Ovary (tissue), 9 donors: Measurements from ENCODE around the gene KCND1. TPM values are rescaled to one million over a fixed set of nuclear protein-coding genes. Genes with fewer than 3 reads are reported as not detected.
A peak's percentile ranks its signal among the peaks of the same experiment; 100 is the strongest.

Experiments used
- DNase-seq, 5 donors: peaks; one replicate each; pipeline ENCODE4 v3.0.0-alpha.2; 2019 to 2020
- H3K27ac ChIP-seq, 2 donors: fragments of 200-600 bp; one replicate each; pipeline versions ENCODE4 v1.5.1 to v1.8.0; 2019 to 2022
- H3K27me3 ChIP-seq: fragments of 200-600 bp; one replicate; pipeline ENCODE4 v1.8.0; 2022
- H3K36me3 ChIP-seq: fragments of 200-600 bp; sonication (generic); one replicate; pipeline ENCODE4 v1.5.1; 2019
- H3K4me1 ChIP-seq: one replicate; pipeline ENCODE4 v1.8.1; 2013; ENCODE audit warnings: mild to moderate bottlenecking, moderate library complexity; ENCODE audit not compliant: insufficient read depth
- H3K4me3 ChIP-seq: fragments of 200-600 bp; sonication (generic); one replicate; pipeline ENCODE4 v1.5.1; 2017
- H3K9me3 ChIP-seq, 2 donors: fragments of 200-600 bp in 1 of 2; sonication (generic) in 1 of 2; one replicate each; pipeline versions ENCODE4 v1.5.1 to v1.8.1; 2013 to 2019; ENCODE audit warnings: mild to moderate bottlenecking in 1 of 2, moderate library complexity in 1 of 2
- EP300 ChIP-seq: sonication (generic); formaldehyde crosslinking; IDR thresholded peaks from one replicate; pipeline ENCODE4 v1.6.1; 2017; ENCODE audit warnings: antibody characterized with exemption
- POLR2A ChIP-seq: fragments of 450-650 bp; IDR thresholded peaks from one replicate; pipeline ENCODE4 v1.6.1; 2017; ENCODE audit warnings: antibody characterized with exemption, mild to moderate bottlenecking, moderate library complexity
- WGBS, 3 donors: extraction: QIAGEN DNeasy Blood & Tissue Kit in 1 of 3; methylation state at CpG; one replicate each; pipeline versions ENCODE4 v1.1.5 to v1.1.7; 2013 to 2017; 5-methylcytosine and 5-hydroxymethylcytosine counted together
- intact Hi-C, 4 donors: fragments of 100-400 bp; cut with DNase I; formaldehyde crosslinking; loops; one replicate each; pipeline versions ENCODE4 v1.11.0 to v1.15.1; 2022 to 2023
- polyA plus RNA-seq, 2 donors: library from polyadenylated mRNA; stranded (reverse); fragments of 200-250 nt in 1 of 2; fragments of 350-450 nt in 1 of 2; fragmentation: Illumina TruSeq in 1 of 2; extraction: RNeasy Lipid Tissue Mini Kit (QIAGEN cat#74804) in 1 of 2; gene quantifications; one replicate each; pipeline ENCODE4 v1.2.3, GENCODE V29; 2013 to 2014
- total RNA-seq, 7 donors: library from RNA; depleted of rRNA in 2 of 7; stranded (reverse); fragments of >200 nt in 2 of 7; fragmentation: NEBNext Ultra II Directional in 3 of 7; extraction: Animal tissue kit (Norgen Biotek cat#: 25700) in 3 of 7; gene quantifications; one replicate each; pipeline versions ENCODE4 v1.1.0 to v1.2.4, GENCODE V29; 2016 to 2023
- TF ChIP-seq, protein P1 (sequence below), 3 donors: fragments of 450-650 bp in 2 of 3; fragments of 200-600 bp in 1 of 3; IDR thresholded peaks; one replicate each; pipeline versions ENCODE4 v1.5.1 to v1.8.0; 2016 to 2022; ENCODE audit warnings: antibody characterized with exemption in 3 of 3, mild to moderate bottlenecking in 1 of 3
- donor health status: DM: no; HTN: no; CAD: no; lungs with moderate emphysema.
- donor health status: DM: no; HTN: no; CAD: no.
- donor health status: Bipolar disorder and iron deficiency.
- donor health status: DM: yes; HTN: yes; CAD: no.
- donor health status: DM: no; HTN: no; CAD: no.
- donor health status: DM: yes; HTN: yes; CAD: no.

The KCND1 gene
- total and polyA plus RNA-seq, 9 donors: 0.76 to 4.6 (median 2.0) TPM

DNA sequence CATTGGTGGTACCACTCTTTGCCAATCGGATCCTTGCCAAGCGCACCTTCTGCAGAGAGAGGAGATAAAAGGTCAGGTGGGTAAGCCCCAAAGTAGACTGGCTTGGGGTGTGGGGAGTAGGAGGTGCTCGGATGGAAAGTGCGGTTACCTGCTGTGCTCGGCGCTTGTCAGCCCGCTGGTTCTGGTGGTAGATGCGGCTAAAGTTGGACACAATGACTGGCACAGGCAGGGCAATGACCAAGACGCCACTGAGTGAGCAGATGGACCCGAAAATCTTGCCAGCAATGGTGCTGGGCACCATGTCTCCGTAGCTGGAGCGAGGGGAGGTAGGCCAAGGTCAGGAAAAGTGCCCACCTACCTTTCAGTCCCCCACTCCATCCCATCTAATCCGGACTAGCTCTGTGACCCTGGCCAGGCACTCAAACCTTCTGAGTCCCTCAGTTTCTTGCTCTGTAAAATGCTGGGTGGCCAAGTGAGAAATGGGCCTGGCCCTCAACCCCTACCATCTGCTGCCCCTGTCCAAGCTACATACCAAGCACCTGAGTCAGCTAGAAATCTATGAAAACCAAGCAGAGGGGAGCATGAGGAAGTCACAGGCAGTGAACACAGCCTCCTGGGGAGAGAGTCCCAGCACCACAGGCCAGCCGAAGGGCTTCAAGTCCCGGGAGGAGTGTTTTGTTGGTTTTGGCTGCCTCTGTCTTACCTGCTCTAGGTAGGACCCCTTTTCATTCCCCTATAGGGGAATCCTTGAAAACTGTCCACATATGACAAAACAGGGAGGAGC lies 4.7 kb downstream of the KCND1 start:
- Histone ChIP-seq H3K36me3 (no peaks in the 10 kb centered on the region), H3K4me1 (no peaks in the 10 kb centered on the region), H3K27me3 (no peaks in the 10 kb centered on the region), H3K9me3 (no peaks in the 10 kb centered on the region), H3K27ac (no peak overlapping the region), H3K4me3 (no peak overlapping the region)
- no peak for TF ChIP-seq EP300
- TF ChIP-seq POLR2A: no peak
- TF ChIP-seq, protein P1, sequence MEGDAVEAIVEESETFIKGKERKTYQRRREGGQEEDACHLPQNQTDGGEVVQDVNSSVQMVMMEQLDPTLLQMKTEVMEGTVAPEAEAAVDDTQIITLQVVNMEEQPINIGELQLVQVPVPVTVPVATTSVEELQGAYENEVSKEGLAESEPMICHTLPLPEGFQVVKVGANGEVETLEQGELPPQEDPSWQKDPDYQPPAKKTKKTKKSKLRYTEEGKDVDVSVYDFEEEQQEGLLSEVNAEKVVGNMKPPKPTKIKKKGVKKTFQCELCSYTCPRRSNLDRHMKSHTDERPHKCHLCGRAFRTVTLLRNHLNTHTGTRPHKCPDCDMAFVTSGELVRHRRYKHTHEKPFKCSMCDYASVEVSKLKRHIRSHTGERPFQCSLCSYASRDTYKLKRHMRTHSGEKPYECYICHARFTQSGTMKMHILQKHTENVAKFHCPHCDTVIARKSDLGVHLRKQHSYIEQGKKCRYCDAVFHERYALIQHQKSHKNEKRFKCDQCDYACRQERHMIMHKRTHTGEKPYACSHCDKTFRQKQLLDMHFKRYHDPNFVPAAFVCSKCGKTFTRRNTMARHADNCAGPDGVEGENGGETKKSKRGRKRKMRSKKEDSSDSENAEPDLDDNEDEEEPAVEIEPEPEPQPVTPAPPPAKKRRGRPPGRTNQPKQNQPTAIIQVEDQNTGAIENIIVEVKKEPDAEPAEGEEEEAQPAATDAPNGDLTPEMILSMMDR (IDR thresholded peaks at IDR 0.05): no peak
- WGBS, 3 donors: 71 to 79% (median 72%) methylated on average over 15 of the region's 15 CpGs
- intact Hi-C loops: no loop called here
- DNase-seq: no peak

DNA sequence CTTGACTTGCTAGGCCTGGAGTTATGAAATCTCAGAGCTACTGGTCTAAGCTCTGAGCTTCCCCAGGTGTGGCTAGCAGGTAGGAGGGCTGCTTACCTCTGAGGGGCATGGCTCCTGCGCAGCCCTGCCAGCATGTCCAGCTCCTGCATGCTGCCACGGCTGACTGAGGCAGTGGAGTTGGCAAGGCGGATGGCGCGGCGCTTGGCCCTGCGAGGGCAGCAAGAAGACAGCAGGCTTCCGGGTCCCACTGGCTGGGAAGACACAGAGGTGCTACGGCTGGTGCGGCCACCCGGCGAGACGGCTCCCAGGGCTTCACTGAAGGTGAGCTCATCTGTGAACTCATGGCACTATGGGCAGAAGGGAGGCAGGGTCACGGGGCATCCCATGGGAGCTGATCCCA lies 5.7 kb downstream of the KCND1 start:
- TF ChIP-seq POLR2A: no peak
- TF ChIP-seq EP300: no peak
- Histone ChIP-seq H3K9me3 (no peaks in the 10 kb centered on the region), H3K36me3 (no peaks in the 10 kb centered on the region), H3K4me1 (no peaks in the 10 kb centered on the region), H3K27me3 (no peaks in the 10 kb centered on the region), H3K27ac (no peak overlapping the region), H3K4me3 (no peak overlapping the region)
- intact Hi-C loops: no loop called here
- WGBS, 3 donors: 87 to 93% (median 88%) methylated on average over 14 of the region's 14 CpGs
- no peak for DNase-seq

DNA sequence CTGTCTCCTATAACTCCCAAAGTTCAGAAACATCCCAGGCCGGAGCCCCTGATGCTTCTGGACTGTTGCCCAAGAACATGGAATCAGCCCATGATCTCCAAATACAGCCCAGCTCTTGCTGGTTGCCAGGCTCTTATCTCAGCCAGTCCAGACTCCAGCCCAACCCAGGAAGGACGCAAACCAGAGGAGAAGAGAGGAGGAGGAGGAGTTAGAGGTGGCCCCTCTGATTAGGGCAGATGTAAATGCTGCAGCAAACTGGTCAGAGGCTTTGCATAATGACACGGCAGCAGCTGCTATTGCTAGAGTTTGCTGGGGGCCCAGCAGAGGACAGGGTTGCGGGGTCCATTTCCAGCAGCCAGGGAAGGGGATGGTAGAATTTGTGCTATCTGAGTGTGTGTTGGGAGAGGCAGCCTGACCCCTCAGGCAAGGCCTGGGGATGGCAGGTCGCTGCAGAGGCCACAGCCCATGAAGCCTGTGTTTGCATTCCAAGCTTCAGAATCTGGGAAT lies 10.0 kb downstream of the KCND1 start:
- Histone ChIP-seq H3K36me3 (no peaks in the 10 kb centered on the region), H3K4me3 (no peak overlapping the region), H3K27me3 (no peaks in the 10 kb centered on the region), H3K9me3 (no peaks in the 10 kb centered on the region), H3K4me1 (no peaks in the 10 kb centered on the region), H3K27ac (no peak overlapping the region)
- TF ChIP-seq POLR2A (no peak), EP300 (no peak)
- TF ChIP-seq, protein P1 (IDR thresholded peaks at IDR 0.05): no peak
- peak in 1 of 5 donors; percentile 47 for DNase-seq
- intact Hi-C loops: no loop called here
- 34 to 37% (median 35%) methylated on average over 5 of the region's 5 CpGs for WGBS, 3 donors

DNA sequence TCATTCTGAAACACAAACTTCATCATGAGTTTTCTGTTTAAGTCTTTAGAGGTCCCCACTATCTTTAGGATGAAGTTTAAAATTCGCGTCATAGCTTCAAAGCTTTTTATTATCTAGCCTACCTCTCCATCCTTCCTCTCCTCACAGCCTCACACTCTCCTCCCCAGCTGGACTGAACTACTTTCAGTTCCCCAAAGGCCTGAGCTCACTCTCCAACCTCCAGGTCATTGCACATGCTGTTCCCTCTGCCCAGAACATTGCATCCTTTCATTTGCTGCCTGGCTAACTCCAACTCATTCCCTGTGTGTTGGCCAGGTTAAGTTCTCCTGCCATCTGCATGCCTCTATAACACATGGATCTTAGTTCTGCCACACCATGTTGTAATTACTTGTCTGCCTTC lies 11.4 kb downstream of the KCND1 start:
- Histone ChIP-seq H3K27me3 (no peaks in the 10 kb centered on the region), H3K36me3 (no peaks in the 10 kb centered on the region), H3K4me1 (no peaks in the 10 kb centered on the region), H3K4me3 (no peak overlapping the region), H3K27ac (no peak overlapping the region), H3K9me3 (no peaks in the 10 kb centered on the region)
- WGBS, 3 donors: 64 to 73% (median 68%) methylated on average over 2 of the region's 2 CpGs
- no peak for DNase-seq
- intact Hi-C loops: no loop called here
- TF ChIP-seq POLR2A (no peak), EP300 (no peak)

DNA sequence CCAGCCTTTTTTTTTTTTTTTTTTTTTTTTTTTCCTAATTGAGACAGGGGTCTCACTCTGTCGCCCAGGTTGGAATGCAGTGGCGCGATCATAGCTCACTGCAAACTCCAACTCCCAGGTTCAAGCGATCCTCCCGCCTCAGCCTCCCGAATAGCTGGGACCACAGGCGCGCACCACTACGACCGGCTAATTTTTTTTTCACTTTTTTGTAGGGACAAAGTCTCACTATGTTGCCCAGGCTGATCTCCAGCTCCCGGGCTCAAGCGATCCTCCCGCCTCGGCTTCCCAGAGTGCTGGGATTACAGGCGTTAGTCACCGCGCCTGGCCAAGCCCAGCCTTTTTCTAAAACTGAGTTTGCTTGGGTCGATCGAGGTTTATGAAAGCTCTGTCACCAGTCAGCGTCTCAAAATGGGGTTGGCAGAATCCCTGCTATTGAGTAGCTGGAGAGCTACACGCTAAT lies 13.0 kb downstream of the KCND1 start:
- 34 to 55% (median 48%) methylated on average over 21 of the region's 21 CpGs for WGBS, 3 donors
- peak in 3 of 5 donors; percentile 37 to 64 (median 52) for DNase-seq
- H3K27me3 ChIP-seq: no peaks in the 10 kb centered on the region
- H3K9me3 ChIP-seq: no peaks in the 10 kb centered on the region
- intact Hi-C loops: no loop called here
- TF ChIP-seq EP300 (no peak), POLR2A (no peak)
- TF ChIP-seq, protein P1 (IDR thresholded peaks at IDR 0.05): no peak
- peak overlapping the region; percentile 18 to 90 for H3K27ac ChIP-seq
- H3K4me1 ChIP-seq: no peaks in the 10 kb centered on the region
- H3K36me3 ChIP-seq: no peaks in the 10 kb centered on the region
- H3K4me3 ChIP-seq: peak overlapping the region; percentile 10
